ENCODE data around the gene NMNAT2. TPM values are rescaled to one million over a fixed set of nuclear protein-coding genes. Genes with fewer than 3 reads are reported as not detected.
A peak's percentile ranks its signal among the peaks of the same experiment; 100 is the strongest.
"Not testable (repeated sequence)": the region's sequence is repeated elsewhere in the genome, so short reads cannot be mapped to it uniquely, and the experiment has no call there.

NMNAT2 gene
- total and polyA plus RNA-seq, 7 donors, result 0.04 to 0.61 (median 0.38) TPM

DNA sequence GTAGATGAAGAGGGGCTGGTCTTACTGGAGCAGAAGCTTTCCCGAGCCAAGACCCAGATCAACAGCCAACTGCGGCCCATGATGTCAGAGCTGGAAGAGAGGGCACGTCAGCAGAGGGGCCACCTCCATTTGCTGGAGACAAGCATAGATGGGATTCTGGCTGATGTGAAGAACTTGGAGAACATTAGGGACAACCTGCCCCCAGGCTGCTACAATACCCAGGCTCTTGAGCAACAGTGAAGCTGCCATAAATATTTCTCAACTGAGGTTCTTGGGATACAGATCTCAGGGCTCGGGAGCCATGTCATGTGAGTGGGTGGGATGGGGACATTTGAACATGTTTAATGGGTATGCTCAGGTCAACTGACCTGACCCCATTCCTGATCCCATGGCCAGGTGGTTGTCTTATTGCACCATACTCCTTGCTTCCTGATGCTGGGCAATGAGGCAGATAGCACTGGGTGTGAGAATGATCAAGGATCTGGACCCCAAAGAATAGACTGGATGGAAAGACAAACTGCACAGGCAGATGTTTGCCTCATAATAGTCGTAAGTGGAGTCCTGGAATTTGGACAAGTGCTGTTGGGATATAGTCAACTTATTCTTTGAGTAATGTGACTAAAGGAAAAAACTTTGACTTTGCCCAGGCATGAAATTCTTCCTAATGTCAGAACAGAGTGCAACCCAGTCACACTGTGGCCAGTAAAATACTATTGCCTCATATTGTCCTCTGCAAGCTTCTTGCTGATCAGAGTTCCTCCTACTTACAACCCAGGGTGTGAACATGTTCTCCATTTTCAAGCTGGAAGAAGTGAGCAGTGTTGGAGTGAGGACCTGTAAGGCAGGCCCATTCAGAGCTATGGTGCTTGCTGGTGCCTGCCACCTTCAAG, 174.8 kb downstream of the NMNAT2 start:
- Histone ChIP-seq H3K4me1 (no peaks in the 10 kb centered on the region), H3K36me3 (ENCODE audit: insufficient read depth in 1 of 2, low read depth in 1 of 2) (no peaks in the 10 kb centered on the region), H3K9me3 (no peaks in the 10 kb centered on the region), H3K27ac (peak overlapping the region; percentile 46), H3K27me3 (ENCODE audit: insufficient read depth in 3 of 3, low read length in 2 of 3) (peaks cover 0 to 3% (median 0%) of the 10 kb centered on the region in 3 donors), H3K4me3 (no peak overlapping the region)
- intact Hi-C loops (cut with DNase I), result no loop called here
- DNase-seq (peak; percentile 69 to 84), ATAC-seq (peak; percentile 46 to 72 (median 69))
- no peak for TF ChIP-seq CTCF (IDR thresholded peaks at IDR 0.05)
- WGBS, 3 donors, result 59 to 78% (median 64%) methylated on average over 5 of the region's 5 CpGs

GRCh38 chr1:183242556-183242955, 175.6 kb downstream of the NMNAT2 start:
- Histone ChIP-seq H3K4me3 (no peak overlapping the region), H3K9me3 (no peaks in the 10 kb centered on the region), H3K4me1 (no peaks in the 10 kb centered on the region), H3K27ac (peak overlapping the region; percentile 46), H3K36me3 (ENCODE audit: insufficient read depth in 1 of 2, low read depth in 1 of 2) (no peaks in the 10 kb centered on the region), H3K27me3 (ENCODE audit: insufficient read depth in 3 of 3, low read length in 2 of 3) (peaks cover 0 to 3% (median 0%) of the 10 kb centered on the region in 3 donors)
- intact Hi-C loops (cut with DNase I), result no loop called here
- WGBS, 3 donors, result 48 to 66% (median 51%) methylated on average over 3 of the region's 3 CpGs
- DNase-seq (no peak), ATAC-seq (peak in 3 of 4 donors; percentile 35 to 48 (median 44))
- TF ChIP-seq CTCF (IDR thresholded peaks at IDR 0.05), result no peak

DNA sequence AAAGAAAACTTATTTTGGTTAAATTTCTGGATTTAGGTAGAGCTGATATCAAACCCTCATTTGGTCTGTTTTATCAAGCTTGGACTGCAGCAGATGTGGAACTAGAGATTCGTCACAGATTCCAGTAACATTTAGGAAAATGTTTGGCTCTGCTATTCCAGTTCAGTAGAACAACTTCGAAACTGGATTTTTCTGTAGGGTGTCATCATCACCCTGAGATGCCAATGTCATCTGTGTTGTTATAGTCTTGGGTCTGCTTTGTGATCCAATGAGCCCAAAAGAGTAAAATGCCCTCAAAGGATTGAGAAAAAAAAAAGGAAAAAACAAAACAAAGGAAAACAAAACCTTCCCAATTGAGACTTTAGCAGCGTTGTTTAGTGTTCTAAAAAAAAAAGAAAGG, 176.7 kb downstream of the NMNAT2 start:
- intact Hi-C loops (cut with DNase I), result no loop called here
- TF ChIP-seq CTCF (IDR thresholded peaks at IDR 0.05), result no peak
- Histone ChIP-seq H3K9me3 (no peaks in the 10 kb centered on the region), H3K4me3 (no peak overlapping the region), H3K27ac (peak overlapping the region; percentile 46), H3K27me3 (ENCODE audit: insufficient read depth in 3 of 3, low read length in 2 of 3) (peaks cover 0 to 3% (median 0%) of the 10 kb centered on the region in 3 donors), H3K4me1 (no peaks in the 10 kb centered on the region), H3K36me3 (ENCODE audit: insufficient read depth in 1 of 2, low read depth in 1 of 2) (no peaks in the 10 kb centered on the region)
- 38 to 45% (median 40%) methylated on average over 3 of the region's 3 CpGs for WGBS, 3 donors
- DNase-seq, result no peak
- ATAC-seq, result no peak

DNA sequence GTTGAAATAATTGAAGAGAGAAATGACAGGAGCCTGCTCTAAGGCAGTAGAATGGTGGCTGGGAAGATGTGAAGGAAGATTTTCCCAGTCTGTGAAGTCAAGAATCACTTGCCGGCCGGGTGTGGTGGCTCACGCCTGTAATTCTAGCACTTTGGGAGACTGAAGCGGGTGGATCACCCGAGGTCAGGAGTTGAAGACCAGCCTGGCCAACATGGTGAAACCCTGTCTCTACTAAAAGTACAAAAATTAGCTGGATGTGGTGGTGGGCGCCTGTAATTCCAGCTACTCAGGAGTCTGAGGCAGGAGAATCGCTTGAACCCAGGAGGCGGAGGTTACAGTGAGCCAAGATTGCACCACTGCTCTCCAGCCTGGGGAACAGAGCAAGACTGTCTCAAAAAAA, 177.3 kb downstream of the NMNAT2 start:
- intact Hi-C loops (cut with DNase I); H3K36me3 ChIP-seq (ENCODE audit: insufficient read depth in 1 of 2, low read depth in 1 of 2); H3K9me3 ChIP-seq; H3K27me3 ChIP-seq (ENCODE audit: insufficient read depth in 3 of 3, low read length in 2 of 3); H3K4me3 ChIP-seq; H3K4me1 ChIP-seq; ATAC-seq: not testable (repeated sequence)
- peak; percentile 18 to 59 for DNase-seq
- WGBS, 3 donors, result 90 to 91% (median 90%) methylated on average over 8 of the region's 8 CpGs
- peak overlapping the region; percentile 44 for H3K27ac ChIP-seq

DNA sequence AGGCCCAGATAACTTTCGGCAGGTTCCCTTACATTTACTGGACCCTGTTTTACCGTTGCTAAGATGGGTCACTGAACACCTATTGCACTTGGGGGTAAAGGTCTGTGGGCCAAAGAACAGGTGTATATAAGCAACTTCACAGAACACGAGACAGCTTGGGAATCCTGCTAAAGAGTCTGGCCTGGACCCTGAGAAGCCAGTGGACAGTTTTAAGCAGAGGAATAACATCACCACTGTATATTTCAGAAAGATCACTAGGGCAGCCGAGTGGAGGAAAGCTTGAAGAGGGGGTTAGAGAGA, 177.7 kb downstream of the NMNAT2 start:
- WGBS, 3 donors, result 88 to 92% (median 91%) methylated on average over 4 of the region's 4 CpGs
- Histone ChIP-seq H3K36me3 (ENCODE audit: insufficient read depth in 1 of 2, low read depth in 1 of 2) (no peaks in the 10 kb centered on the region), H3K4me1 (no peaks in the 10 kb centered on the region), H3K27ac (no peak overlapping the region), H3K4me3 (no peak overlapping the region), H3K27me3 (ENCODE audit: insufficient read depth in 3 of 3, low read length in 2 of 3) (peaks cover 0 to 3% (median 0%) of the 10 kb centered on the region in 3 donors), H3K9me3 (no peaks in the 10 kb centered on the region)
- no peak for TF ChIP-seq CTCF (IDR thresholded peaks at IDR 0.05)
- ATAC-seq, result no peak
- intact Hi-C loops (cut with DNase I), result no loop called here
- DNase-seq, result no peak
